ENCODE results near the gene PFKFB3.
A peak's percentile ranks its signal among the peaks of the same experiment; 100 is the strongest.
"Not testable (repeated sequence)": the region's sequence is repeated elsewhere in the genome, so short reads cannot be mapped to it uniquely, and the experiment has no call there.

The PFKFB3 gene

GRCh38 chr10:6202684-6203330 lies at the start of gene PFKFB3:
PFKFB3 (plus strand) TSS chr10:6202932; CDS start chr10:6203261, 329 bp downstream.
- peak; percentile 75 for DNase-seq

- no peak for DNase-seq
Measured at GRCh38 chr10:6153845-6154244, 48.9 kb upstream of the PFKFB3 start.

- DNase-seq, result no peak
Measured at GRCh38 chr10:6154566-6154965, 48.2 kb upstream of the PFKFB3 start.

- DNase-seq, result no peak
Measured at GRCh38 chr10:6158276-6158675, 44.5 kb upstream of the PFKFB3 start.

GRCh38 chr10:6161921-6162320 lies 40.8 kb upstream of the PFKFB3 start:
- no peak for DNase-seq

- DNase-seq, result no peak
Measured at GRCh38 chr10:6162589-6163356, 40.0 kb upstream of the PFKFB3 start.

- DNase-seq, result peak; percentile 58
Measured at GRCh38 chr10:6163364-6164270, 39.1 kb upstream of the PFKFB3 start.

- DNase-seq, result no peak
Measured at GRCh38 chr10:6164271-6165095, 38.2 kb upstream of the PFKFB3 start.

- DNase-seq, result no peak
Measured at GRCh38 chr10:6165221-6165725, 37.5 kb upstream of the PFKFB3 start.

GRCh38 chr10:6165933-6166332 lies 36.8 kb upstream of the PFKFB3 start:
- not testable (repeated sequence) for DNase-seq

- DNase-seq, result no peak
Measured at GRCh38 chr10:6167456-6167855, 35.3 kb upstream of the PFKFB3 start.

GRCh38 chr10:6168084-6168483 lies 34.6 kb upstream of the PFKFB3 start:
- no peak for DNase-seq

GRCh38 chr10:6170638-6171037 lies 32.1 kb upstream of the PFKFB3 start:
- DNase-seq, result no peak

- DNase-seq, result no peak
Measured at GRCh38 chr10:6171881-6172695, 30.6 kb upstream of the PFKFB3 start.

- DNase-seq, result no peak
Measured at GRCh38 chr10:6173203-6173602, 29.5 kb upstream of the PFKFB3 start.

- no peak for DNase-seq
Measured at GRCh38 chr10:6174201-6174874, 28.4 kb upstream of the PFKFB3 start.

- DNase-seq, result no peak
Measured at GRCh38 chr10:6175329-6176055, 27.2 kb upstream of the PFKFB3 start.

- no peak for DNase-seq
Measured at GRCh38 chr10:6176691-6177231, 26.0 kb upstream of the PFKFB3 start.

- no peak for DNase-seq
Measured at GRCh38 chr10:6177880-6178281, 24.9 kb upstream of the PFKFB3 start.

GRCh38 chr10:6178581-6178980 lies 24.2 kb upstream of the PFKFB3 start:
- DNase-seq, result no peak
